ENCODE results near the gene SCGB3A1.

SCGB3A1 gene

DNA sequence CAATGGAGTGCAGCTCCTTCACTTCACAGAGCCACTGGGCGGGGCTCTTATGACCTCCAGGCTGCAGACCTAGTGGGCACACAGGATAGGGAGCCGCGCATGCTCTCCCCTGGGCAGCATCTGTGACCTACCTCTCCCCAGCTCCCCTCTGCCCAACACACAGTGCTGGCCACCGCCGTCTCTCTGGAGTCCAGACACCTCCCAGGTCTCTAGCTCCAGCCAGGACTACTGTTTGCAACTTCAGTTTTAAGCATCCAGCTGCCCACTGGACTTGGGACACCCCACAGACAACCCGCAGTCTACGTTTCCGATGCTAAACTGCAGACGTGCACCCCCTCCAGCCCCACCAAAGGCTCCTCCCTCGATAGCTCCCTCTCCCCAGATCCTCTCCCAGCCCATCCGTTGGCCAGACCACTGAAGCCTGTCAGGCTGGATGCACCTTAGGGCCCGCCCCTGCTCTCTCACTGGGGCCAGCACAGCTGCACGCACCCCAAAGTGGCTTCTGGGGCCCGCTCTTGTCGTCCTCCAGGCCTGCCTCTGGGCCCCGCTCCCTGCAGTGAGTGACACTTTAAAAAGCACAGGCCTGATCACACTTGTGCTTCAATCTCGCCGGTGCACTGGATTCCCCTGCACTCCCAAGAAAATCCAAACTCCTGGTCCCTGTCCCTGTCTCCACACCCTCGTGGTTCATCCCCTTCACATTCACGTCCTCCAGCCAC, 46.8 kb upstream of the SCGB3A1 start:
- H3K4me3 ChIP-seq (IDR thresholded peaks at IDR 0.05; ENCODE audit: insufficient read depth, low read depth, low read length) = no peak overlapping the region
- H4K20me1 ChIP-seq (ENCODE audit: insufficient read depth) = no peaks in the 10 kb centered on the region
- H3K4me1 ChIP-seq (ENCODE audit: low read depth, poor library complexity, severe bottlenecking) = no peaks in the 10 kb centered on the region
- no peak overlapping the region for H3K9ac ChIP-seq
- no peaks in the 10 kb centered on the region for H3K79me2 ChIP-seq (ENCODE audit: insufficient read depth, low read depth)
- H3K4me2 ChIP-seq = no peak overlapping the region
- H3K27me3 ChIP-seq (ENCODE audit: insufficient read depth, low read depth) = peaks cover 3% of the 10 kb centered on the region; the same call in 1 of the 2 replicates
- no peaks in the 10 kb centered on the region for H3K36me3 ChIP-seq (ENCODE audit: insufficient read depth)
- TF ChIP-seq, protein P1, sequence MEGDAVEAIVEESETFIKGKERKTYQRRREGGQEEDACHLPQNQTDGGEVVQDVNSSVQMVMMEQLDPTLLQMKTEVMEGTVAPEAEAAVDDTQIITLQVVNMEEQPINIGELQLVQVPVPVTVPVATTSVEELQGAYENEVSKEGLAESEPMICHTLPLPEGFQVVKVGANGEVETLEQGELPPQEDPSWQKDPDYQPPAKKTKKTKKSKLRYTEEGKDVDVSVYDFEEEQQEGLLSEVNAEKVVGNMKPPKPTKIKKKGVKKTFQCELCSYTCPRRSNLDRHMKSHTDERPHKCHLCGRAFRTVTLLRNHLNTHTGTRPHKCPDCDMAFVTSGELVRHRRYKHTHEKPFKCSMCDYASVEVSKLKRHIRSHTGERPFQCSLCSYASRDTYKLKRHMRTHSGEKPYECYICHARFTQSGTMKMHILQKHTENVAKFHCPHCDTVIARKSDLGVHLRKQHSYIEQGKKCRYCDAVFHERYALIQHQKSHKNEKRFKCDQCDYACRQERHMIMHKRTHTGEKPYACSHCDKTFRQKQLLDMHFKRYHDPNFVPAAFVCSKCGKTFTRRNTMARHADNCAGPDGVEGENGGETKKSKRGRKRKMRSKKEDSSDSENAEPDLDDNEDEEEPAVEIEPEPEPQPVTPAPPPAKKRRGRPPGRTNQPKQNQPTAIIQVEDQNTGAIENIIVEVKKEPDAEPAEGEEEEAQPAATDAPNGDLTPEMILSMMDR (conservative IDR thresholded peaks at IDR 0.05; ENCODE audit: low read depth, low read length) = no peak
- no peak overlapping the region for H3K27ac ChIP-seq
- H2AFZ ChIP-seq (ENCODE audit: low read depth) = no peak overlapping the region

DNA sequence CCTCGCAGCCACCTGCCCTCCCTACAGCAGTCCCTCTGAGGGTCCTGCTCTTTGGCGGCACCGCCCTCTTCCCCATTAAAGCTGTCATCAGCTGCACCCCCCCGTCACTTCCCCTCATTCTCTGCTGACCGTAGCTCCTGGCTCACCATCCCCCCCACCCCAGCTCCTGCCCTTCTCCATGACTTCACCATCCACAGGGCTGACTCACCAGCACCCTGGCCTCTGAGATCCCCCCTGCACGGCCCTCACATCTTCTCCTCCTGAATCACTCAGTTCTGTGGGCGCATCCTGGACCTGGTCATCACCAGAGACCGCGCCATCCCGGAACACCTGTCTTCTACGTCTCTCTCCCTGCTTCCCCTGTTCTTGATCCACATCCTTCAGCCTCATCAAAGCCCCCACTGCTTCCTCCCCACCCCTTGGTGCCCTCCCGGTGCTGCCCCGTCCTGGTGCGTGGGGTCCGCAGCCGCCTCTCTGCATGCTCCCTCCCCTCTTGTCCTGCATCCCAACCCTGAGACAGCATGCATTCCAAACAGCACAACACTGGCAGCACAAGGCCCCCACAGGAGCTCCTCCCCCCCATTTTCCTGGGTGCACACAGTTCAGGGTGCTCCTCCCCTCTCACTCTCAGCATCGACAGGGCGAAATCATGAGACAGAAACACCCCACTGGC, 45.2 kb upstream of the SCGB3A1 start:
- H3K79me2 ChIP-seq (ENCODE audit: insufficient read depth, low read depth) = no peaks in the 10 kb centered on the region
- no peaks in the 10 kb centered on the region for H4K20me1 ChIP-seq (ENCODE audit: insufficient read depth)
- H3K4me2 ChIP-seq = no peak overlapping the region
- no peak overlapping the region for H2AFZ ChIP-seq (ENCODE audit: low read depth)
- peaks cover 3% of the 10 kb centered on the region; the same call in 1 of the 2 replicates for H3K27me3 ChIP-seq (ENCODE audit: insufficient read depth, low read depth)
- H3K4me3 ChIP-seq (IDR thresholded peaks at IDR 0.05; ENCODE audit: insufficient read depth, low read depth, low read length) = no peak overlapping the region
- H3K4me1 ChIP-seq (ENCODE audit: low read depth, poor library complexity, severe bottlenecking) = no peaks in the 10 kb centered on the region
- H3K9ac ChIP-seq = no peak overlapping the region
- no peak overlapping the region for H3K27ac ChIP-seq
- TF ChIP-seq, protein P1 (conservative IDR thresholded peaks at IDR 0.05; ENCODE audit: low read depth, low read length) = no peak
- H3K36me3 ChIP-seq (ENCODE audit: insufficient read depth) = no peaks in the 10 kb centered on the region

DNA sequence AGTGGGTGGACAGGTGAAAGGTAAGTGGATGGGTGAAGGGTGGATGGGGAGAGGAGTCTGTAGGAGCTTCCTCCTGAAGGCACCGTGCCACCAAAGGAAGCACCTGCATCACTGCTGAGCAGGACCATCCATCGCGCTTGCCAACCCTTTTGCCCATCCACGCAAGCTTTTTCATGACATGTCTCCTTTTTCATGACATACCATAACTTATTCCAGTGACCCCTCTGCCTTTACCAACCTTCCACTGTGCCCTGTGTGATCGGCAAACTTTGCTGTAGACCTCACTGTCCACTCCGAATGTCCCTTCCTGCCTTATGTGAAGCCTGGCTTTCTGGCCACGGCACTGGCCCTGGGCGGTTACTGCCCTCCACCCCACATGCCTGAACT, 44.7 kb upstream of the SCGB3A1 start:
- H3K36me3 ChIP-seq (ENCODE audit: insufficient read depth) = no peaks in the 10 kb centered on the region
- no peak overlapping the region for H2AFZ ChIP-seq (ENCODE audit: low read depth)
- TF ChIP-seq, protein P1 (conservative IDR thresholded peaks at IDR 0.05; ENCODE audit: low read depth, low read length) = no peak
- H3K79me2 ChIP-seq (ENCODE audit: insufficient read depth, low read depth) = no peaks in the 10 kb centered on the region
- no peak overlapping the region for H3K4me2 ChIP-seq
- H3K9ac ChIP-seq = no peak overlapping the region
- no peaks in the 10 kb centered on the region for H4K20me1 ChIP-seq (ENCODE audit: insufficient read depth)
- H3K4me3 ChIP-seq (IDR thresholded peaks at IDR 0.05; ENCODE audit: insufficient read depth, low read depth, low read length) = no peak overlapping the region
- peaks cover 3% of the 10 kb centered on the region; the same call in 1 of the 2 replicates for H3K27me3 ChIP-seq (ENCODE audit: insufficient read depth, low read depth)
- H3K4me1 ChIP-seq (ENCODE audit: low read depth, poor library complexity, severe bottlenecking) = no peaks in the 10 kb centered on the region
- H3K27ac ChIP-seq = no peak overlapping the region

DNA sequence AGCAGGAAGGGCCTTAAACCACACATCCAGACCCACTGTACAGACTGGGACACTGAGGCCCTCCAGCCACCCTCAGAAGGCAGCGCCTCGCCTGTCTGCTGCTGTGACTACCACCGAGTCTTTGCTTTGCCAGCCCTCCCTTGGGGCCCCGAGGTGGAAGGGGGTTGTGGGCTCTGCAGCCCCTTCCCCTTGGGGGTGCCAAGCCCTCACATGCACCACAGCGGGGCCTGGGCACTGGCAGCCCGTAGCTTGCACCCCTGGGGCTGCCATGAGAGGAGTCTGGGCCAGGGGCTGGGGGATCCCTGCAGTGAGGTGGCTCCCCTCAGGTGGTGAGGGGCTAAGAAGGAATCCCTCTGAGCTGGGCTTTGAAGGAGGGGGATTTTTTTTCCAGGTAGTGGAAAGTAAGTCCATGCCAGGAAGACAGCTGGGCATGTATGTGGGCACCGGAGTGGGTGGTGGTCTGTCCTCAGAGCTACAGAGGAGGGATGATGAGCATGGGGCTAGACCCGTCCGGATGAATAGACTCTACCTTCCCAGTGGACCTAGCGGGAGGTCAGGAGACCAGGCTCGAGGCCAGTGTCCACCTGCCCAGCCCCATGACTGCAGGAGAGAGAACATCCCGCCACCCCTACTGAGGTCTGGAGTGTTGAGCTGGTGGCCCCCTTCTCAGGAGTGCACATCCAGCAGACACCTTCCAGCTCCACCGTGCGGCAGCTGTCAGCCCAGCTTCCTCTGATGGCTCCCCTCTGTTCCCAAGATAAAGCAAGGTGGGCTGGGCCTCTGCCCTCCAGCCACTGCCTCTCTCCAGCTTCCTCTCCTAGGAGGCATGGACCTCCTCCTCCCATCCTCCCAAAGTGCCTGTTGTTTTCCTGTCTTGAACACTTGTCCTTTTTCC, 42.2 kb upstream of the SCGB3A1 start:
- no peaks in the 10 kb centered on the region for H4K20me1 ChIP-seq (ENCODE audit: insufficient read depth)
- no peak overlapping the region for H2AFZ ChIP-seq (ENCODE audit: low read depth)
- no peak overlapping the region for H3K4me2 ChIP-seq
- H3K36me3 ChIP-seq (ENCODE audit: insufficient read depth) = no peaks in the 10 kb centered on the region
- H3K9ac ChIP-seq = no peak overlapping the region
- no peaks in the 10 kb centered on the region for H3K79me2 ChIP-seq (ENCODE audit: insufficient read depth, low read depth)
- H3K4me1 ChIP-seq (ENCODE audit: low read depth, poor library complexity, severe bottlenecking) = no peaks in the 10 kb centered on the region
- H3K4me3 ChIP-seq (IDR thresholded peaks at IDR 0.05; ENCODE audit: insufficient read depth, low read depth, low read length) = no peak overlapping the region
- no peak overlapping the region for H3K27ac ChIP-seq
- TF ChIP-seq, protein P1 (conservative IDR thresholded peaks at IDR 0.05; ENCODE audit: low read depth, low read length) = no peak
- H3K27me3 ChIP-seq (ENCODE audit: insufficient read depth, low read depth) = no peaks in the 10 kb centered on the region

All from KMS-11 (cell line).